DND-41 (cell line): Measurements from ENCODE around the gene DNMBP.

Experiments
- EZH2 ChIP-seq: IDR thresholded peaks from 3 replicates; pipeline ENCODE4 v1.6.1; 2012; ENCODE audit warnings: borderline replicate concordance, low read depth, mild to moderate bottlenecking, moderate library complexity, low read length, inconsistent platforms; ENCODE audit not compliant: severe bottlenecking
- TF ChIP-seq, protein P1 (sequence below): IDR thresholded peaks from 2 replicates; pipeline ENCODE4 v1.5.1; 2012; ENCODE audit warnings: borderline replicate concordance, low read length, moderate library complexity, mild to moderate bottlenecking; ENCODE audit not compliant: poor library complexity, severe bottlenecking; ENCODE audit errors: extremely low read depth

DNA sequence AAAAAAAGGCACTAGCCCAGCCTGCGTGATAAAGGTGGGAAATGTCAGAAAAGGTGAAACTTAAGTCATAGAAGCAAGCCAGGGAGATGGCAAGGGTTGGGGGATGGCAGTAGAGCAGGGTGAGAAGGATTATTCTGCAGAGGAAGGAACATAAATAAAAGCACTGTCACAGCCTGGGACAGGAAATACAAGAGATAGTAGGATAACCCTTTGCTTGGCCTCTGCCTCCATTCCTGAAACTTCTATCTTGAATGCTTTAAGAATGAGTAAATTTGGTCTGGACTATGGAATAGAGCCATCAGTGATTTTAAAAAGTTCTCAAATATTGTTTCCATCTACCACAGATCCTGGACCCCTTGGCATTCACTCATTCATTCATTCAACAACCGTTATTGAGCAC lies 177.3 kb downstream of the DNMBP start:
- TF ChIP-seq, protein P1, sequence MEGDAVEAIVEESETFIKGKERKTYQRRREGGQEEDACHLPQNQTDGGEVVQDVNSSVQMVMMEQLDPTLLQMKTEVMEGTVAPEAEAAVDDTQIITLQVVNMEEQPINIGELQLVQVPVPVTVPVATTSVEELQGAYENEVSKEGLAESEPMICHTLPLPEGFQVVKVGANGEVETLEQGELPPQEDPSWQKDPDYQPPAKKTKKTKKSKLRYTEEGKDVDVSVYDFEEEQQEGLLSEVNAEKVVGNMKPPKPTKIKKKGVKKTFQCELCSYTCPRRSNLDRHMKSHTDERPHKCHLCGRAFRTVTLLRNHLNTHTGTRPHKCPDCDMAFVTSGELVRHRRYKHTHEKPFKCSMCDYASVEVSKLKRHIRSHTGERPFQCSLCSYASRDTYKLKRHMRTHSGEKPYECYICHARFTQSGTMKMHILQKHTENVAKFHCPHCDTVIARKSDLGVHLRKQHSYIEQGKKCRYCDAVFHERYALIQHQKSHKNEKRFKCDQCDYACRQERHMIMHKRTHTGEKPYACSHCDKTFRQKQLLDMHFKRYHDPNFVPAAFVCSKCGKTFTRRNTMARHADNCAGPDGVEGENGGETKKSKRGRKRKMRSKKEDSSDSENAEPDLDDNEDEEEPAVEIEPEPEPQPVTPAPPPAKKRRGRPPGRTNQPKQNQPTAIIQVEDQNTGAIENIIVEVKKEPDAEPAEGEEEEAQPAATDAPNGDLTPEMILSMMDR, result no peak
- TF ChIP-seq EZH2, result no peak
